ENCODE data around the gene IL27RA.
A peak's percentile ranks its signal among the peaks of the same experiment; 100 is the strongest.

Gene IL27RA

GRCh38 chr19:14066134-14066533 is 34.6 kb downstream of the IL27RA start:
- TF ChIP-seq CSDC2 (CRISPR knock-in tag; IDR thresholded peaks at IDR 0.05) (no peak), ZC3H10 (CRISPR knock-in tag; IDR thresholded peaks at IDR 0.05) (no peak), ZNF565 (CRISPR knock-in tag; conservative IDR thresholded peaks at IDR 0.05; ENCODE audit: low read depth) (no peak), POU6F1 (CRISPR knock-in tag; IDR thresholded peaks at IDR 0.05; ENCODE audit: borderline replicate concordance, low read depth) (no peak), ZFP3 (CRISPR knock-in tag; IDR thresholded peaks at IDR 0.05) (no peak), PATZ1 (CRISPR knock-in tag; IDR thresholded peaks at IDR 0.05; ENCODE audit: borderline replicate concordance) (no peak), OSR1 (CRISPR knock-in tag; IDR thresholded peaks at IDR 0.05) (no peak)
- no peak for ATAC-seq

- TF ChIP-seq CSDC2 (CRISPR knock-in tag; IDR thresholded peaks at IDR 0.05) = no peak
- no peak for TF ChIP-seq PATZ1 (CRISPR knock-in tag; IDR thresholded peaks at IDR 0.05; ENCODE audit: borderline replicate concordance)
- TF ChIP-seq TOX (CRISPR knock-in tag; IDR thresholded peaks at IDR 0.05; ENCODE audit: borderline replicate concordance) = no peak
- TF ChIP-seq CSRNP3 (CRISPR knock-in tag; IDR thresholded peaks at IDR 0.05) = no peak
- no peak for TF ChIP-seq ZFP30 (CRISPR knock-in tag; IDR thresholded peaks at IDR 0.05)
- TF ChIP-seq CREB5 (CRISPR knock-in tag; IDR thresholded peaks at IDR 0.05; ENCODE audit: low read depth) = no peak
- TF ChIP-seq ZC3H10 (CRISPR knock-in tag; IDR thresholded peaks at IDR 0.05) = no peak
- no peak for TF ChIP-seq BACH2 (CRISPR knock-in tag; IDR thresholded peaks at IDR 0.05; ENCODE audit: borderline replicate concordance)
- no peak for TF ChIP-seq ZFP3 (CRISPR knock-in tag; IDR thresholded peaks at IDR 0.05)
- TF ChIP-seq ESRRG (CRISPR knock-in tag; IDR thresholded peaks at IDR 0.05) = no peak
- no peak for TF ChIP-seq PPARA (CRISPR knock-in tag; IDR thresholded peaks at IDR 0.05; ENCODE audit: borderline replicate concordance)
- TF ChIP-seq OSR1 (CRISPR knock-in tag; IDR thresholded peaks at IDR 0.05) = no peak
- TF ChIP-seq ARNTL (CRISPR knock-in tag; IDR thresholded peaks at IDR 0.05; ENCODE audit: borderline replicate concordance, low read depth) = no peak
- no peak for TF ChIP-seq ZNF8 (CRISPR knock-in tag; IDR thresholded peaks at IDR 0.05)
- TF ChIP-seq RARB (CRISPR knock-in tag; IDR thresholded peaks at IDR 0.05) = no peak
- no peak for TF ChIP-seq SNAI2 (CRISPR knock-in tag; IDR thresholded peaks at IDR 0.05)
- no peak for ATAC-seq
Observed at GRCh38 chr19:14070268-14071050, 38.9 kb downstream of the IL27RA start.

GRCh38 chr19:14072535-14073260 is 41.1 kb downstream of the IL27RA start, which contains the start of gene MISP3:
Gene MISP3, plus strand, starts transcription at chr19:14072786. Its CDS starts 524 bp downstream, at chr19:14073310.
- peak; percentile 23 for ATAC-seq
- TF ChIP-seq ZNF8 (CRISPR knock-in tag; IDR thresholded peaks at IDR 0.05) (no peak), ZNF565 (CRISPR knock-in tag; conservative IDR thresholded peaks at IDR 0.05; ENCODE audit: low read depth) (no peak), CREB5 (CRISPR knock-in tag; IDR thresholded peaks at IDR 0.05; ENCODE audit: low read depth) (no peak), BACH2 (CRISPR knock-in tag; IDR thresholded peaks at IDR 0.05; ENCODE audit: borderline replicate concordance) (no peak), RARB (CRISPR knock-in tag; IDR thresholded peaks at IDR 0.05) (no peak), ZNF70 (CRISPR knock-in tag; IDR thresholded peaks at IDR 0.05) (no peak), ZFP3 (CRISPR knock-in tag; IDR thresholded peaks at IDR 0.05) (no peak), PPARA (CRISPR knock-in tag; IDR thresholded peaks at IDR 0.05; ENCODE audit: borderline replicate concordance) (no peak), ARNTL (CRISPR knock-in tag; IDR thresholded peaks at IDR 0.05; ENCODE audit: borderline replicate concordance, low read depth) (no peak), SNAI2 (CRISPR knock-in tag; IDR thresholded peaks at IDR 0.05) (no peak), POU6F1 (CRISPR knock-in tag; IDR thresholded peaks at IDR 0.05; ENCODE audit: borderline replicate concordance, low read depth) (no peak), TSHZ2 (CRISPR knock-in tag; IDR thresholded peaks at IDR 0.05) (no peak)
